T-helper 1 cell (primary cell): ENCODE results near the gene ERV3-1.
A peak's percentile ranks its signal among the peaks of the same experiment; 100 is the strongest.
"Not testable (repeated sequence)": the region's sequence is repeated elsewhere in the genome, so short reads cannot be mapped to it uniquely, and the experiment has no call there.

Experiments used
- DNase-seq, 5 donors: peaks; one replicate each; pipeline ENCODE4 v3.0.0-alpha.2; 2012 to 2020
- total RNA-seq, 4 donors: gene quantifications; one replicate each; lab custom pipeline; 2026; lab: John Stamatoyannopoulos, UW

Gene ERV3-1, protein sequence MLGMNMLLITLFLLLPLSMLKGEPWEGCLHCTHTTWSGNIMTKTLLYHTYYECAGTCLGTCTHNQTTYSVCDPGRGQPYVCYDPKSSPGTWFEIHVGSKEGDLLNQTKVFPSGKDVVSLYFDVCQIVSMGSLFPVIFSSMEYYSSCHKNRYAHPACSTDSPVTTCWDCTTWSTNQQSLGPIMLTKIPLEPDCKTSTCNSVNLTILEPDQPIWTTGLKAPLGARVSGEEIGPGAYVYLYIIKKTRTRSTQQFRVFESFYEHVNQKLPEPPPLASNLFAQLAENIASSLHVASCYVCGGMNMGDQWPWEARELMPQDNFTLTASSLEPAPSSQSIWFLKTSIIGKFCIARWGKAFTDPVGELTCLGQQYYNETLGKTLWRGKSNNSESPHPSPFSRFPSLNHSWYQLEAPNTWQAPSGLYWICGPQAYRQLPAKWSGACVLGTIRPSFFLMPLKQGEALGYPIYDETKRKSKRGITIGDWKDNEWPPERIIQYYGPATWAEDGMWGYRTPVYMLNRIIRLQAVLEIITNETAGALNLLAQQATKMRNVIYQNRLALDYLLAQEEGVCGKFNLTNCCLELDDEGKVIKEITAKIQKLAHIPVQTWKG
- total RNA-seq = 12.3 to 20.4 (median 13.0) reads per million in 4 donors

DNA sequence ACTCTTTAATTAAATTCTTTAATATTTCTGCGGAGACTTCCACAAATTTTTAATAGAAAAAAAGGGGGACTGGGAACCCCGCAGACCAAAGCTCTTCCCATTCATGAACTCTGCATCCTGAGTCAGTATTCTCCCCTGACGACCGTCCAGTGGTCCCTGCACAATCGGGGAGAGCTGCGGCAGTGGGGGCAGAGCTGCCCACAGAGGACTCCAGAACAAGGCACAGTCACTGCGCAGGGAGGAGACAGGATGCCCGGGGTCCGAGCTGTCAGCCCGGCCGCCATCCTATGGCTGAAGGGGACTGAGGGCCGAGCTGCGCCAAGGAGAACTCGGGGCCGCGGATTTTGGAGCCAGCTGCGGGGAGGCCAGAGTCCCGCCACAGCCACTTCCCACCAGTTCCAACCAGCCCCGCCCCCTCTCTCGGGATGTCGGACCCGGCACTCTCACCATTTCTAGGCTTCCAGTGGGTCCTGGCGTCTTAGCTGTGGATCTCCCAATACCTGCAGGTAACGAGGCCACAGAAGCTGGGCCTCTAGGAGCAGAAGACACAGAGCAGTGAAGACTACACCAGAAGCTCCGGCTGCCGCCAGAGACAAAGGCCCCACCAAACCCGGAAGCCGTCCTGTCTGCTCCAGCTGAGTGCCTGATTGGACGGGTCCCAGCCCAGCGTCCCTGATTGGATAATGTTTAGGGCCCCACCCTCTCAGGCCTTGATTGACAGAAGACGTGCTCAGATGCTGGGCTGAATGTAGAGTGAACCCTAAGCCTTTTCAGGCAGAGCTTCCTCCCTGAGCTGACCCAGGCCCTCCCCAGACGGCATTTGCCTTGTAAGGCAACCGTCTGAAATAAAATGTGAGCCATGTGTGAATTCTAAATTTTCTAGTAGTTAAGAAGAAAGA lies at the start of gene ERV3-1:
ERV3-1 (minus strand) TSS at position 594 of the 899 bp plus-strand sequence. CDS start 13,661 bp downstream, outside the sequence.
- peak; percentile 76 to 96 (median 86) for DNase-seq

DNA sequence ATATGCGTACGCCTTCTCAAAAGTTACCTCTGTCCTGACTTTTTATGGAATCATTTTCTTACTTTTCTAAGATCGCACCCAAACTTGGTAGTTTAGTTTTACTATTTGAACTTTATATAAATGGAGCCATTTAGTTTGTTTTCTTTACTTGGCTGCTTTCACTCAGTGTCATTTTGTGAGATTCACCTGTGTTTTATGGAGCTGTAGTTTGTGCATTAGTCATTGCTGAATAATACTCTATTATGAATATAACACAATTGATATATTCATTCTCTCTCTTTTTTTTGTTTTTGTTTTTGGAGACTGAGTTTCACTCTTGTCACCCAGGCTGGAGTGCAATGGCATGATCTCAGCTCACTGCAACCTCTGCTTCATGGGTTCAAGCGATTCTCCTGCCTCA lies 49.3 kb upstream of the ERV3-1 start:
- DNase-seq = not testable (repeated sequence)

DNA sequence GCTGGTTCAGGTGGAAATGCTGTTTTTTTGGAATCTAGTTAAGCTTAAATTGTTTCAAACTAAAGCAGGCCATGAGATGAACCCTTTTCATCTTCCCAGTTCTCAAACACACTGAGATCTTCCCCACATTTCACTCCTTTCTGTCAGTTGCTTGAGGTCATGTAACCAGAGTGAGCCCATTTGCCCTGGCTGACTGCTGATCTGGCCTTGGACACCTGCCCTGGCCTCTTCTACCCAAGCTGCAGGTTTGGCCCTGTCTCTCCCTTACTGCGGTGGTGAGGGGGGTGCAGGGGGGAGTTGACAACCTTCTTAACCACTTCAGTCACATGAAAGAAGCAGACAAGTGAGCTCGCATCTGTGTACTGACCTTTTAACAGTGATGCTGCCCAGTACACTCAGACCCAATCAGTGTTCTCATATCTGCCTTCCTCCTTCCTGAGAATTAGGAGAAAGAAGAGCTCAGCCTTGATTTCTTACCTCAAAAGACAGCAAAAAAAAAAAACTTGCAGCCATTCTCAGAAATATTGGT lies 48.0 kb upstream of the ERV3-1 start:
- not testable (repeated sequence) for DNase-seq

DNA sequence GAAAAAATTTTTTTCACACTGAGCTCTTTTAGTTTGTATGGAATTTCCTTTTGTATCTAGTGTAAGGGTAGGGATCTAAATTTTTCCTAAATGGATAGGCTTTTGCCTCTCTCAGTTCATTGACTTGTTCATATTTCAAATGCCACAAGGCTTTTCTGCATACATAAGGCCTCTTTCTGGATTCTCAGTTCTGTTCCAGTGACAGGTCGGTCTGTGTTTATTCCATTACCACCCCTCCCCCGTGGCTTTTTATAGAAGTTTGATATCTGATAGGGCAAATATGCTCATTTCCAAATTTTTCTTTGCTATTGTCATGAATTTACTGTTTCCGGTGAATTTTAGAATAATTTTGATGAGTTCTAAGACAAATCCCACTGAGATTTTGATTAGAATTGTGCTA lies 45.2 kb upstream of the ERV3-1 start:
- DNase-seq = not testable (repeated sequence)

DNA sequence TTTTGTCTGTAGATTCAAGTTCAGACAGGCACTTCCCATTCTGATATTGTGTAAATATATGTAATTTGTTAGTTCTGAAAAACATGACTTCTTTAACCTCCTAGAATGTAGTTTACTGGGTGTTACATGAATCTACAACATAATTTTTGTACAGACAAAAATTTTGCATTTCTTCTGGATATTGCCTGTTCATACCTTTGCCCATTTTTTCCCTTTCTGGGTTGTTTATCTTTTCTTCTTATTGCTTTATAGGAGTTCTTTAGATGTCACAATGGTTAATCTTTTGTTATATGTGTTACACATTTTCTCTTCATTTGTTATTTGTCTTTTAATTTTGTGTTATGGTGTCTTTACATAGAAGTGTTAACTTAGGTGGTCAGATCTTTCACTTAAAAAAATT lies 44.7 kb upstream of the ERV3-1 start:
- DNase-seq = not testable (repeated sequence)

DNA sequence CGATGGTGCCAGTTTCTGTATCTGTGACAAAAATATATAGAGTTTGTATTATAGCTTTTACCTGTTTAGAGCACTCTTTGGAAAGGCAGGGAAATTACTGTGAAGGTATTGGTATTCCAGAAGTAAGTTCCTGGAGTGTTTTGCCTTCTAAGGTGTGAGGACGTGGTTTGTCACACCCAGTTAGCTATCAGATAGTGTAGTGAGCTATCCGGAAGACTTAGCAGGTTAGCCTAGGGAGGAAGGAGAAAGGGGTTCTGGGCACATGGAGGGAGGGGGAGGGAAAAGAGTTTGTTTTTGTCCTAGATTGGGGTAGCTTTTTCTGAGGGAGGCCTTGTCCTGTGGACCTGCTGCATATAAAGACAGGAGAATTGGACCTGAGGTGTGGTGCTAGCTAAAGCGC lies 39.8 kb upstream of the ERV3-1 start:
- not testable (repeated sequence) for DNase-seq

DNA sequence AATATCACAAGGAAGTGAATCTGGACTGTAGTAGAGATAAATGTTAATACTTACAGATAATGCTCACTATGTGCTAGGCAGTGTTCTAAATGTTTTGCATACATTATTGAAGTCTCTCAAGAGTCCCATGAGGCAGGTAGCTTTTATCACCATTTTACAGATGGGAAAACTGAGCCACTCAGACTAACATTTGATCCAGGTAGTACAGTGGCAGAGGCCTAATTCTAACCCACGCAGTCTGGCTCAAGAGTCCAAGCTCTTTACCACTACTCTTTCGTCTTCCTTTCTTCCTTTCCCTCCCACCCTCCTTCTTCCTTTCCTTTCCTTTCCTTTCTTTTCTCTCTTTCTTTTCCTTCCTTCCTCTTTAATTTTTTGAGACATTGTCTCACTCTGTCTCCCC lies 39.1 kb upstream of the ERV3-1 start:
- not testable (repeated sequence) for DNase-seq

DNA sequence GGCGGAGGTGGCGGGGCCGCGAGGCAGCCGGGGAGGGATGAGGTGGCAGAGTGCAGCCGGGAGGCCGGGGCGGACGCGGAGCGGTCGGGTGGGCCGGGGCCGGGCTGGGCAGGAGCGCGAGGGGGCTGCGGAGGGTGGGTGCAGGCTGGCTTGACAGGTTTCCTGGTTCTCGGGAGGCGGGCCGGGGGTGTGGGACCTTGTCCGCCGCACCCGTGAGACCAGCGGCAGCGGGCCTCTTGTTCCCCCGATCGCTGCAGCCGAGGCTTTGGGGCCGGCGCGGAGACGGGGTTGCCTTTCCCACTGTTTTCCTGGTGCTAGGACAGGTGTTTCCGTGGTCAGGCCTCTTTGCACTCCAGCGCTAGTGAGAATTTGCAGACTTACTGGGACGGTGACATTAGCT lies 32.3 kb upstream of the ERV3-1 start:
- peak; percentile 9 to 15 (median 13) for DNase-seq

DNA sequence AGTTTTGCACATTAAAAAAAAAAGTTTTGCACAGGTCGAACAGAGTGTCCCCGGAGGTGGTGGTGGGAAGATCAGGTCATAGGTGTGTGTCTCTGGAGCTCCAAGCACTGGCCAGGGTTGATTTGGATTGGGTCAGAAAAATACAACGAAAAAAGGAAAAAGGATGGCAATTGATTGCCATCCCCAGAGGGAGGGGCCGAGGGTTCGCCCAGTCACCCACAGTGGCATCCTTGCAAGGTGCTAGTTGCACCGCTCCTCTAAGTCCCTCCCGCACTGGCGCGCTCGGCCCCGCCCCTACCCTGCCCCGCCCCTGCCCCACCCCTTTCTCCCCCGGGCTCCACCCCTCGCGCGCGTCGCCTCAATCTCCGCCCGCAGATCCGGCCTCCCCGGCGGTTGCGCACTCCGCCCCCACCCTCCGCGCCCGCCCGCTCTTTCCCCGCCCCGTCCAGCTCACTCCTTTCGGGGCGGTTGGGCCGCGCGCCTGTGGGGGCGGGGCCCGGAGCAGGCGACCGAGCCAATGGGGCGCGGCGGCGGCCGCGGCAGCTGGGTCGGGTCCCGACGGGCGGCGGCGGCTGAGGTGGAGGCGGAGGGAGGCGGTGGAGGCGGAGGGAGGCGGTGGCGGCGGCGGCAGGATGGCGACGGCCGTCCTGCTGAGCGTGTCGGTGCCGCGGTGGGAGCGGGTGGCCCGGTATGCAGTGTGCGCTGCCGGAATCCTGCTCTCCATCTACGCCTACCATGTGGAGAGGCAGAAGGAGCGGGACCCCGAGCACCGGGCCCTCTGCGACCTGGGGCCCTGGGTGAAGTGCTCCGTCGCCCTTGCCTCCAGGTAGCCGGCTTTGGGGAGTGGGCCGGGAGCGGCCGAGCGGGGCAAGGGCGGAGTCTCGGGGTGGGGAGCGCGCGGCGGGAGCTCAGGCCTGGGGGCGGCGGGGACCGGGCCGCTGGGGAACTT lies 31.5 kb upstream of the ERV3-1 start:
- DNase-seq = peak; percentile 87 to 96 (median 92)

DNA sequence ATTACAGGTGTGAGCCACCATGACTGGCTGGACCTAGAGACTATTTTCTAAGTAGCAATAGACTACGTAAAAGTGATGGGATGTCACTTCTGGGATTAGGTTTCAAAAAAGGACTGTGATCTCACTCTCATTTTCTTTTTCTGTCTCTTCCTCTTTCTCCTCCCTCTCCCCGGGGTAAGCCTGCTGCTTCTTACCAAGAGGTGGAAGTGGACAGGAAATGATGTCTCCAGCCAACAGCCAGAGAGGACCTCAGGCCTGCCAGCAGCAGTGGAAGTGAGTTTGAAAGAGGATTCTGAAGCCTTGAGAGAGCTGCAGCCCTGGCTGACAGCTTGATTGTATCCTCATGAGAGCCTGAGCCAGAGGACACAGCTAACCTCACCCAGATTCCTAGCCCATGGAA lies 30.0 kb upstream of the ERV3-1 start:
- not testable (repeated sequence) for DNase-seq

DNA sequence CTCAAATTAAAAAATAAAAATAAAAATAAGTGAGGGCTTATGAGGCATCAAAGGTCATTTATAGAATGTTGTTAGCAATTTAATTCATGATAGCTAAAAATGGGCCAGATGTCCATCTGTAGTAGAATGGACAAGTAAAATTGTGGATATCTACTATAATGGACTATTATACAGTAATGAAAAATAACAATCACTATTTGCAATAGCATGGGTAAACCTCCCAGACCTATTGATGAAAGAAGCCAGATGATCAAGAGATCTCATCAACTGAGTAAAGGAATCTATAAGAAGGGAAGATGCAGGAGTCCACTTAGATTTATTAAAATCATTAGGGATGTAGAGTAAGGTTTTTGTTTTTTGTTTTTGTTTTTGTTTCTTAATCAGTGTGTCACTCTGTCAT lies 29.0 kb upstream of the ERV3-1 start:
- not testable (repeated sequence) for DNase-seq

DNA sequence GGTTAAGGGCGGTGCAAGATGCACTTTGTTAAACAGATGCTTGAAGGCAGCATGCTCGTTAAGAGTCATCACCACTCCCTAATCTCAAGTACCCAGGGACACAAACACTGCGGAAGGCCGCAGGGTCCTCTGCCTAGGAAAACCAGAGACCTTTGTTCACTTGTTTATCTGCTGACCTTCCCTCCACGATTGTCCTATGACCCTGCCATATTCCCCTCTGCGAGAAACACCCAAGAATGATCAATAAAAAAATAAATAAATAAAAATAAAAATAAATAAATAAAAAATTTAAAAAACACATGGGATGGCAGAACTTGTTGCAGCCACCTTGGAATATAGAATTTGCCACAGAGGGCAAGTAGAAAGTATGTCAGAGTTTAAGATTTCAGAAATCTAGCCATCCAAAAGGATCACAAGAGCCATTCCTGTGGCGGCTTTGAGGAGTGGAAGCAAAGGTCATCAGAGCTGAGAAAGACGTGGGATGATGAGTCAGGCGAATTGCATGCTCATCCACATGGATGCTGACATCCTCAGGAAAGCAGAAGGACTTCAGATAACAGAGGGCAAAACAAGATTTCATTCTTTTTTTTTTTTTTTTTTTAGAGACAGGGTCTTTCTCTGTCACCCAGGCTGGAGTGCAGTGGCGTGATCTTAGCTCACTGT lies 27.8 kb upstream of the ERV3-1 start:
- DNase-seq = not testable (repeated sequence)

DNA sequence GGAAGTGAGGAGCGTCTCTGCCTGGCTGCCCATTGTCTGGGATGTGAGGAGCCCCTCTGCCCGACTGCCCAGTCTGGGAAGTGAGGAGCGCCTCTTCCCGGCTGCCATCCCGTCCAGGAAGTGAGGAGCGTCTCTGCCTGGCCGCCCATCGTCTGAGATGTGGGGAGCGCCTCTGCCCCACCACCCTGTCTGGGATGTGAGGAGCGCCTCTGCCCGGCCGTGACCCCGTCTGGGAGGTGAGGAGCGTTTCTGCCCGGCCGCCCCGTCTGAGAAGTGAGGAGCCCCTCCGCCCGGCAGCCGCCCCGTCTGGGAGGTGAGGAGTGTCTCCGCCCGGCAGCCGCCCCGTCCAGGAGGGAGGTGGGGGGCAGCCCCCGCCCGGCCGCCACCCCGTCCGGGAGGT lies 26.9 kb upstream of the ERV3-1 start:
- not testable (repeated sequence) for DNase-seq

DNA sequence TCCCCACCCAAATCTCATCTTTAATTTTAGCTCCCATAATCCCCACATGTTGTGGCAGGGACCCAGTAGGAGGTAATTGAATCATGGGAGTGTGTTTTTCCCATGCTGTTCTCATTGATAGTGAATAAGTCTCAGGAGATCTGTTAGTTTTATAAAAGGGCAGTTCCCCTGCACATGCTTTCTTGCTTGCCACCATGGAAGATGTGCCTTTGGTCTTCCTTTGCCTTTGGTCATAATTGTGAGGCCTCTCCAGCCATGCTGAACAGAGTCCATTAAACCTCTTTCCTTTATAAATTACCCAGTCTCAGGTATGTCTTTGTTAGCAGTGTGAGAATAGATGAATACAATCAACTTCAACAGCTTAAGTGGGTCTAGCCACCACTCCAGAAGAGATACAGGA lies 18.5 kb upstream of the ERV3-1 start:
- not testable (repeated sequence) for DNase-seq

DNA sequence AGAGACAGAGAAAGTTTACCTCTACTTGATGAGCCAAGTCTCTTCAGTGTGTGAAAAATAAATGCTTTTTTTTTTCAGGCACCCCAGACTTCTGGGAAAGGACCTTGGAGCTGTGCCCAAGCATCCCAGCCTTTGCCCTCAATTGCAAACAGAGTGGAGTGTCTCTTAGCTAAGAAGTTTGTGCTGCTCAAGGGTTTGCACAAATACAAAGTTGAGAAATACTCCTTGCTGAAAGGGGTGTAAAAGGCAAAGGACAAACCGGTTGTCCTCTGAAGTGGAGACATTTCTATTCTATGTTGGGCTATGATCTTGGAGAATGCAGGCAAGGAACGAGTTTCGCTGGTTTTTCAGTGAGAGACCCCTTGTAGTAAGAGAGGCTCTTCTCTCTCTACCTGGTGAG lies 14.5 kb upstream of the ERV3-1 start:
- DNase-seq = not testable (repeated sequence)

DNA sequence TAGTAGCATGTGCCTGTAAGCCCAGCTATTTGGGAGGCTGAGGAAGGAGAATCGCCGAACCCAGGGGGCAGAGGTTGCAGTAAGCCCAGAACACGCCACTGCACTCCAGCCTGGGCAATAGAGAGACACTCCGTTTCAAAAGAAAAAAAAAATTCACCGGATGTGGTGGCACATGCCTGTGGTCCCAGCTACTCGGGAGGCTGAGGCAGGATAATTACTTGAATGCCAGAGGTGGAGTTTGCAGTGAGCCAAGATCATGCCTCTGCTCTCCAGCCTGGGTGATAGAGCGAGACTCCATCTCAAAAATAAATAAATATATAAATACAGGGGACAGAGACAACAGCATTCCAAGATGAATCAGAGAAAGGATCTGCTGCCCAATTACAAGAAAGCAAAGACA lies 3.4 kb upstream of the ERV3-1 start:
- not testable (repeated sequence) for DNase-seq

DNA sequence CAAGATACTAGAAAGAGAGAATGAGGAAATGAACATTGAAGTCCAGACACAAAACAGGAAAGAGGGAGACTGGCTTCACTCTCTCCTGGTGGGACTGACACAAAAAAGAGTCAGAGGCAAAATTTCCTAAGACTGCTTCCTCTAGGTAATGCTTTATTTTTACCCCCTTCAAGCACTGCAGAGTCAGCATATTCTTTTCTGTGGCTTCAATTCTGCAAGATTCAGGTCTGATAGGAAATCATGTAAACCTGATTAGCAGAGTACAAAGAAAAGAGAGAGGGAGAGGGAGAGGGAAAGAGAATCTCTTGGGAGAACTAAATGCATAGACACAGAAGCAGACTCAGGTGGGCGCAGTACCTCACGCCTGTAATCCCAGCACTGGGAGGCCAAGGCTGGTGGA lies 2.9 kb upstream of the ERV3-1 start:
- not testable (repeated sequence) for DNase-seq

DNA sequence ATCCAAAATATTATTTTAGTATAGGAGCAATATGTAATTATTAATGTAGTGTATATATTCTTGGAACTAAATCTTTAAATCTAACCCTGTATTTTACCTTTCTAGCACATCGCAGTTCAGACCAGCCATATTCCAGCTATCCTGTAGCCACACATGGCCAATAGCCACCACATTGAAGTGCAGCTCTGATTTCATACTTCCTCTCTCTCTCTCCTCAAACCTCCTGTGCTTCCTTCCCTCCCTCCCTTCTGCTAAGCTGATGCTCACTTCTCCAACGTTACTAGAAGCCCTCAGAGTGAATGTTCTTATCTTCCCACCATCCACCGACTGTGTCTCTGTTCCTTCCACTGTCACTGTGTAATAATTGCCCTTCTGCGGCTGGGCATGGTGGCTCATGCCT lies 549 bp upstream of the ERV3-1 start:
- peak in 1 of 5 donors; percentile 15 for DNase-seq

DNA sequence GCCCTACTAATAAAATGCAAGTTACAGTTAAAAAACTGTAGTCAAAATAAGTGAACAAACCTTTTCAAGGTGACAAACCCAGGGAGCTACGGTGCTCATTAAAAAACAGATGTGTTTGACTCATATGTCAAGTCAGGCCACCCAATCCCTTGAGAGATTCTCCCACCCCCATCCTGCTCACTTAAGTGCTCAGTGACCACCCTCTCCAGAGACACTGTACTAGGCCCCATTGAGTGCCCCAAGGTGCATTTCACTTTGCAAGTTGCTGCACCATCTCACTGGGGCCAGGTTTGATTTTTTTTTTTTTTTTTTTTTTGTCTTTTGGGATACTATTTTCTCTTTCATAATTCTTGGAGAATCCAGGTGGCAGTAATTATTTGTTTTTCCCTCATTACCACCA lies 1.9 kb downstream of the ERV3-1 start:
- DNase-seq = no peak

DNA sequence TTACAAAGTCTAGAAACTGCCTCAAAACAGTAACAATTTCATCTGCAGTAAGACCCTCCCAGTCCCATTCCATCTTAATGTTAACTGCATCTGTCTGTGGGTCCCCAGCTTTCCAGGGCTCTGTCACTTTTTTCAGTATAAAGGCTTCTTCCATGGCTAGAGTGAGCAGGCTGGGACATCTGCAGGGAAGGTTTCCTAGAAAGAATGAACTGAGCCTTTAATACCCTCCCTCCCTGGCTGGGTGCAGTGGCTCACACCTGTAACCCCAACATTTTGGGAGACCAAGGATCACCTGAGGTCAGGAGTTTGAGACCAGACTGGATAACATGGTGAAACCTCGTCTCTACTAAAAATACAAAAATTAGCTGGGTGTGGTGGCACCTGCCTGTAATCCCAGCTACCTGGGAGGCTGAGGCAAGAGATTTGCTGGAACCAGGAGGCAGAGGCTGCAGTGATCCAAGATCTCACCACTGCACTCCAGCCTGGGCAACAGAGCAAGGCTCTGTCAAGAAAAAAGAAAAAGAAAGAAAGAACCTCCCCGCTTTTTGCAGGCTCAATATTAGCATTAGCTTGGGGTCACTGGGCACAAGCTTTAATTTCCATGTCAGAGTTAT lies 3.4 kb downstream of the ERV3-1 start:
- no peak for DNase-seq
